NCI-H187 treated with DMSO at 0.1 percent for 48 hours (cell line): ENCODE results near the gene PTPRF.

Experiments
- DNase-seq: peaks from one replicate; lab custom pipeline; 2025; lab: John Stamatoyannopoulos, UW

PTPRF gene

GRCh38 chr1:43513471-43514173 is 17.1 kb upstream of the PTPRF start:
- no peak for DNase-seq

DNA sequence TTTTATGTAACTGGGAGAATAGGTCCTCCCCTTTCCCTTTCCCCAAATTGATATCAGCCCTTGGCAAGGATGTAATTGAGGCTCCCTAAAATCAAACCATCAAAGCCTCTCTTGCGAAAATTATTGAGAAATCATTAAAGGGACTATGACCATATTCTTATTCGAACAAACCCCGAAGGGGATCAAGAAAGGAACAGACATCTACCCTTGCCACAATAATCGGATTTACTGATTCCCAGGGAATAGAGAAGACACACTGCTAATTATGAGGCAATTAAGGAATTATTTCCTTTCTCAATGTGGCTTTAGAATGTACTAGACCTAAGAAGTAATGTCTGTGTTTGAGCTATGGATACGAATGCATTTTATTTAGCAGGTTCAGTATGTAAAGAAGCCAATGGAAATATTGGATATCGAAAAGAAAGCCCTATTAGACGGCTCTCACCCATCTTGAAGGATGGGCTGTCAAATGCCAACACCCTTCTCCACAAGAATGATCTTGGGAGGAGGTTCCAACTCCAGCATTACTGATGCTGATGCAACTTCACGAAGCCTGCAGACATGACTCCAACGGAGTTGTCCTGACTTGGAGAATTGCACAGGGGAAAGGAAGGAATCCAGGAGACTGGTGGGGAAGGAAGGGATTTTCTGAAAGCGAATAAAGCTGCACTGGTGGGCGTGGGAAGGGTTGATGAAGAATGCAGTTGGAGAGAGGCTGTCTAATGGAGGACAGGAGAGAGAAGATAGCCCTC is 11.6 kb upstream of the PTPRF start:
- DNase-seq = no peak

DNA sequence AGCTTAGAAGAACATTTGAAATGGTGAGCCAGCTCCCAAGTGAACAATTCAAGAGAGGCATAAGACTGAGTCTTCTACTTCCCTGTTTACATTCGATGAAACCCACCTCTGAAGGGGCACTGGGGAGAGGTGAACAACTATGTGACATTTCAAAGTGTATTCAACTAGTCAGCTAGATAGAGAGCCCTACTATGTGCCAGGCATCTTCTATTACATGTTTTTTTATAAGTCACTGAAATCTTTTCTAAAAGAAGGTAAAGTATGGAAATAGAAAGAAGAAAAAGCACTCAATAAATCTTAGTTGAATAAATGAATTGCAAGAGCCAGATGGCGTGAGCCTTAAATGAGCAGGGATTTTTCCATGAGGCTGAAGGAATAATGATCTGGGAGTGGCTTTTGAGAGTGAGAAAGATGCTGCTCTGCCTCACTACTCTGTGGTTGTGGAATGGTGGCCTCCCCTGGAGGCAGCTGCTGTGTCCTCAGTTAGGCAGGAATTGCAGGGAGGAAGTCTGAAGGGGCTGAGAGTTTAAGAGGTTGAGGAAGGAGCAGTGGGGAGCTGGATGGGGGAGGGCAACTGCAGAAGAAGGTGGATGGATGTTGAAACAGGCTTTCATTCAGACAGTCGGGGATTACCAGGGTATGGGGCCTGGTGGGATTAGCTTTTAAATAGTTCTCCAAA is 10.4 kb upstream of the PTPRF start:
- no peak for DNase-seq

- no peak for DNase-seq
Observed at GRCh38 chr1:43521078-43521477, 9.6 kb upstream of the PTPRF start.

GRCh38 chr1:43521756-43522155 is 8.9 kb upstream of the PTPRF start:
- DNase-seq = no peak

DNA sequence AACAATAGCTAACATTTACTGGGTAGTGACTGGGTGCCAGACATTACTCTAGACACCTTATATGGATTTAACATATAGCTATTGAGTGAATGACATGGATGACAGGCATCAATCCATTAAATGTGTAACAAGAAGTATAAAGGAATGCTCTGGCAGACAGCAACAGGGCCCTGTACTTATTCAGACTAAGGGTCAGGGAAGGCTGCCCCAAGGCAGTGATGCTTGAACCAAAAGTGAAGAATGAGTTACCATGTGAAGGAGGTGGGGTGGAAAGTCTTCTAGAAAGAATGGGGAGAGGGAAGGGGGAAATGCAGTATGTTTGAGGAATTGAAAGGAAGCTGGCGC is 8.3 kb upstream of the PTPRF start:
- no peak for DNase-seq

DNA sequence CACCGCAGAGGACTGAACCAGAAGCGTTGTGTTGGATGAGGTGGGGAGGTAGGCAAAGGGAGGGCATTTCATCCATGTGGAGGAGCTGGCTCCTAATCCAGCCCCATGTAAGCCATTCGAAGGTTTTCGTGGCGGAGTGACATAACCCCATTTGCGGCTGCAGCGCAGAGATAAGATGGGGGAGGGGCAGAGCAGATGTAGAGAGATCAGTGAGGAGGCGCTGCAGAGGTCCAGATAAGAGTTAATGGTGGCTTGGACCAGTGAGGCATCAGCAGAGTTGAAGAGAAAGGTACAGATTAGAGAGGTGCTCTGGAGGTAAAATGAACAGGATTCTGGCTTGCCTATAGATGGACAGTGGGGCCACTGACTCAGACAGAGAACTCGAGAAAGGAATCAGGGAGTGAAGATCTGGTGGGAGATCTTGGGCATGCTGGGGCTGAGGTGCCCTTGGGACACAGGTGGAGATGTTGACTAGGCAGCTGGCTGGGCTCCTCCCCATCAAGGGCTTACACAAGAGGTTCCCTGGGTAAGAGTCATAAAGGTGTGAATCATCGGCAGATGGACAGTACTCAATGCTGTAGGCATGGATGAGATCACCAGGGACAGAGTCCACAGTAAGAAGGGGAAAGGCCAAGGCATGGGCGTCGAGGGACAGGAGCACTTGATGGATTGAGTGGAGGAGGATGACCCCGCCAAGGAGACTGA is 7.8 kb upstream of the PTPRF start:
- no peak for DNase-seq

- no peak for DNase-seq
Observed at GRCh38 chr1:43524804-43525203, 5.9 kb upstream of the PTPRF start.

DNA sequence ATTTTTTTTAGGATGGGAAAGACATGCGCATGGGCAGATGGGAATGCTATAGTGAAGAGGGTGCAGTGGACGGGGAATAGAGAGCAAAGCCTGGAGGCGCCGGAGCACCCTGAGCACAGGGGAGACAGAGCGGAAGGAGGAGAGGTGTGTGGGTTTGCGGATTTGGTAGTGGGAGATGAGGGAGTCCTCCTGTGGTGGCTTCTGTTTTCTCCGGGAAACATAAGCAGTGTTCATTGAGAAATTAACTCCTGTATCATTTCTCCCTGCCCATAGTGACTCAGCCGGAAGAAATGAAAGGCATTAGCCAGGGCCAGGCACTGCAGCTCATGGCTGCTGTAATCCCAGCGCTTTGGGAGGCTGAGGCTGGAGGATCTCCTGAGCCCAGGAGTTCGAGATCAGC is 4.7 kb upstream of the PTPRF start:
- DNase-seq = no peak

DNA sequence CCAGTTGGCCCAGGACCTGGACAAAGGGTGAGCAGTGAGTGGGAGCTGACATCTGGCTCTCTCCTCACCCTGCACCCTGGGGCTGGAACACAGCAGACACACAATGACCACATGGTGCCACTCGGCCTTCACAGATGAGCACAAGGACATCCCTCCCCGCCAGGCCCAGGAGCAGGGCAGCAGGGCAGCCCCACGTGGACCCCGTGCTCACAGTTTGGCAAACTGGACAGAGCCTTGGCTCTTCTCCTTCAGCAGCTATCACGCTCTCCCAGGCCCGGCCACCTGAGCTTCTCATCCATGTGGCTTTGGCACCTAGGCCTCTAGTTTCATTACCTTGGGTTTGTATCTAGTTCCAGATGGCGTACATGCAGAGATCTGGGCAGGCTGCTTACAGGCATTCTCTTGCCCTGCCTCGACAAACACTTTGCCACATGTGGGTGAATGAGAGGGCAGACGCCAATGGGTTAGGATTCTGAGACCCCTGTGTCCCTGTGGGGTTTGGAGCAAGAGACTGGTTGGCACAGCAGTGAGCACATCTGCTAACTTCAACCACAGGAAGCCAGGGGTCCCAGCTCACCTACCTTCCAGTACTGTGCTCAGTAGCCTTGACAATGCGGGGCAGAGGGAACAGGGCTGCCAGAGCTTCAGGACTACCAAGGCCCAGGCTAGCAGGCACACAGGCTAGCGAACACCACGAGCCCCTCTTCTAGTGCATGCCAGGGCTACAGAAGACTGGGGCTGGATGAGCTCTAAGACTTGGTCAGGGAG is 3.4 kb upstream of the PTPRF start:
- DNase-seq = no peak

GRCh38 chr1:43529206-43529731 is 1.4 kb upstream of the PTPRF start:
- peak; percentile 55 for DNase-seq

DNA sequence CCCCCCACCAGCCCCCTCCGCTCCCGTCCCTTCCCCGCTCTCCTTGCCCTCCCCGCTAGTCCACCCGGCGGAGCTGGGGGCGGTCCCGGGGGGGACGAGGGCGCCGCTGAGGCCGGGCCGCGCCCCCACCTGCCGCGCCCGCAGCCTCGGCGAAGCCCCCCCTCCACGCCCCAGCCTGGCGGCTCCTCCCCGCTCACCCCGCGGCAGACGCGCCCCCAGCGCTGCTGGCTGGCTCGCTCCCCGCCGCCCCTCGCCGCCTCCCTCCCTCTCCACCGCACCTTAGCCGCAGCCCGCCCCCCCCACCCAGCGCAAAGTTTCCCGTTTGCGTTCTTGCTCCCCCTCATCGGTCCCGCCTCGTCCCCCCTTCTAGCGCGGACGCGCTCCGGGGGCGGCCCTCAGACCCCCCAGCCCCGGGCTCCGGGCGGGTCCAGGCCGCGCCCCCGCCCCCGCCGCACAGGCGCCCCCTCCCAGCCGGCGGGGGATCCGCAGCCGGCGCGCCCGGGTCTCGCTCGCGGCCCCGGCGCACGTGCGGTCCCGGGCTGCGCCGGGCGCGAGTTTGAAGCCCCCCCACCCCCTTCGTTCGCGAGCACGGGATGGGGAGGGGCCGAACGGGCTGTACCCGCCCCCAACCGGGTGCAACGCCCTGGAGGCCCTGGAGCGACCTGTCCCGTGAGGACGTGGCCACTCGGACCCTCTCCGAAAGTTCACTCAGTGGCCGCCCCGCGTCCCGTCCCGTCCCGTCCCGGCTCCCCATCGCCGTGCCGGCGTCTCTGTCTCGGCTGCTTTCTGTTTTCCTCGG is 623 bp downstream of the PTPRF start:
- no peak for DNase-seq

GRCh38 chr1:43531906-43532584 is 1.4 kb downstream of the PTPRF start:
- no peak for DNase-seq

DNA sequence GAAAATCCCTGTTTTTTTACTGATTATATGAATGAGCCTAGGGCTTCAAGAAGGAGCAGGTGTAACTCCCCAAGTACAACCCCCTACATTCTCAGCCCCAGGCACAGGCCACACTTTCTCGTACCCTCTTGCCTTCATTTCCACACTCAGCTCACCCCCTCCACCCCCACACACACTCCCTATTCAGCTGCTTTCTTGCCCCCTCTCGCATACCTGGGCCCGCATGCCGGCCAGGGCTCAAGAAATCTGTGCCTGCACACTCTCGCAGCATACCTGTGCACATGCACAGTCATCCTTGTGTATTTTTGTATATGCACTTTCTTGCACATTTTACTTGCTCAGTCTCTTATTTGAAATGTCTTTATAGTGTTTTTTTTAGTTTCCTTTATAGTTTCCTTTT is 2.0 kb downstream of the PTPRF start:
- DNase-seq = no peak

DNA sequence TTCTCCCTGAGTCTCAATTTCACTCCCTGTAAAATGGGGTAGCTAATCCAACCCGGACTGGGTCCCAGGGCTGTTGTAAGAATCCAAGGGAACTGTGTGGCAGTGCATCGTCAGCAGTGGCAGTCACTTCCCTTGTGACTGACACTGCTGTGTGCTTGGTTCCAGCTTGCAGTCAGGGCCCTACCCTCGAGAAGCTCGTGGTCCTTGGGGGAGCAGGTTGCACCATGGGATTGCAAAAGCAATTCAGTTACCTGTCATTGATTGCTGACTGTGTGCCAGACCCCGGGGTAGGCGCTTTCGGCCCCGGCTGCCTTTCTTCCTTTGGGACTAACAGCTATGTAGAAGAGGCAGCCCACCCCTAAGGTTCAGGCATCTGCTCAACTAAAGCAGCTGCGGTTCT is 2.9 kb downstream of the PTPRF start:
- DNase-seq = no peak

GRCh38 chr1:43534256-43534655 is 3.6 kb downstream of the PTPRF start:
- no peak for DNase-seq

DNA sequence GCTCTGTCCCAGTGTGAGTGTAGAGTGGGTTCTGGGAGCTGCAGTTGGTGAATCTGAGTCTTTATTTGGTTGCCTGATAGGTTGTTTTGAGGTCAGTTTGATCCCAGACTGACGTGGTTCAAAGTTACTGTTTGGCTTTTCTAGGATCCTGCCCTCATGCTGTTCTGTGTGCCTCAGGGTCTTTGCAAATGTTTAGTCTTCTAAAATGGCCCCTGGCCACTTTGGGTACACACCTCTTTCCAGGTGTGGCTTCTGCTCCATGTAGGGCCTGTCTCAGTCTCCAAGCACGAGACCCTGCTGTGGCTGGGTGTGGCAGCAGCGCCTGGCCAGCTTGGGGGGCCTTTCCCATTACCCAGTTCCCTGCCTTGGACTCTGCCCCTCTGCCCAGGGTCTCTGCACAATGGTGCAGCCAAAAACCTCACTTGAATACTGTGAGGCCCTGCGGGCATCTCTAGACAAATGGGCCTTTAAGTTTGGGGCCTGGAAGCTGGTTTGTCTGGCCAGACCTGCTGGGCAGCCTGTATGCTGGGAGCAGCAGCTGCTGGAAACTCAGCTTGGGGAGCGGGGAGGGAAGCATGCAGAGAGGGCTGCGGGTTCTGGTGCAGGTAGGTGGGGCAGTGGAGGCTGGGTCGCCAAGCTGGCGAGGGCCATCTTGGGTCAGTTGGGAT is 5.6 kb downstream of the PTPRF start:
- DNase-seq = no peak

GRCh38 chr1:43536864-43537358 is 6.2 kb downstream of the PTPRF start:
- no peak for DNase-seq

DNA sequence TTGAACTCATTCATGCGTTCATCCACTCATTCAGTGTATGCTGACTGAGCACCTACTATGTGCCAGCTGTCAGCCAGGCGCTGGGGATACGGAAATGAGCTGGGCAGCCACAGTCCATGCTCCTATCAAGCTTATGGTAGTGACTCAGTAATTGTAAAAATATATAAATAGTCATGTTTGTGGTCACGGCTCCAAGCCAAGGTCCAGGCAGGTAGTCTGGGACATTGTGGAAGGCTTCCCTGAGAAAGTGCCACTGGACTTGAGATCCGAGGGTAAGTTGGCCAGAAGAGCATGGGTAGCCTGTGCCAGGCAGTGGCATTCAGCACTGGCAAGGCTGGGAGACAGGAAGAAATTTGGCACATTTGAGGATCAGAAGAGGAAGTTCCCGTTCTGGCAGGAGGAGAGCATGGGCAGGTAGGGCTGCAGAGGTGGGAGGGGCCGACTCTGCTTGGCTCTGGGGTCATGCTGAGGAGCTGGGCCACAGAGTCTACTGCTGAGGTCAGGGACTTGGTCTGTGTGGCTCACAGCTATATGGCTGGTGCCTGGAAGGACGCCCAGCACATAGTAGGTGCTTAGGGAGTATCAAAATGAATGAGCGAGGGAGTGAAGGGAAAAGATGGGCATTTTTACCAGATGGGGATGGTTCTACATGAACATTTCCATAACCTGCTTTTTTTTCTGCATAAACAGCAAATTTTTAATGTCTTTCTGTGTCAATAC is 6.9 kb downstream of the PTPRF start:
- no peak for DNase-seq
